GM03348 (cell line): ENCODE measurements around the gene SAMD4B.
A peak's percentile ranks its signal among the peaks of the same experiment; 100 is the strongest.

ENCODE experiments used
- DNase-seq: peaks from one replicate; pipeline ENCODE4 v3.0.0; 2012; ENCODE audit warnings: low spot score

SAMD4B gene

GRCh38 chr19:39410017-39410830, 68.0 kb downstream of the SAMD4B start:
- DNase-seq, result peak; percentile 73

GRCh38 chr19:39410831-39411080, 68.5 kb downstream of the SAMD4B start:
- no peak for DNase-seq

GRCh38 chr19:39411081-39411831, 69.0 kb downstream of the SAMD4B start:
- no peak for DNase-seq

GRCh38 chr19:39411832-39412099, 69.5 kb downstream of the SAMD4B start:
- DNase-seq, result peak; percentile 73

GRCh38 chr19:39412100-39412866, 70.1 kb downstream of the SAMD4B start, which contains the start of gene PLEKHG2:
Gene PLEKHG2, plus strand, starts transcription at chr19:39412669. Its CDS starts 1,418 bp downstream, at chr19:39414087.
- DNase-seq, result peak; percentile 95

- peak; percentile 22 for DNase-seq
Observed at GRCh38 chr19:39412867-39413271, 70.6 kb downstream of the SAMD4B start.

- peak; percentile 85 for DNase-seq
Observed at GRCh38 chr19:39413272-39413910, 71.2 kb downstream of the SAMD4B start.

GRCh38 chr19:39413911-39414608, 71.8 kb downstream of the SAMD4B start:
- peak; percentile 63 for DNase-seq

- DNase-seq, result no peak
Observed at GRCh38 chr19:39415111-39416046, 73.2 kb downstream of the SAMD4B start.

- no peak for DNase-seq
Observed at GRCh38 chr19:39416152-39417120, 74.2 kb downstream of the SAMD4B start.

- DNase-seq, result no peak
Observed at GRCh38 chr19:39417463-39418181, 75.4 kb downstream of the SAMD4B start.

GRCh38 chr19:39419003-39419402, 76.8 kb downstream of the SAMD4B start:
- no peak for DNase-seq

GRCh38 chr19:39420769-39421168, 78.5 kb downstream of the SAMD4B start:
- no peak for DNase-seq

GRCh38 chr19:39422020-39422419, 79.8 kb downstream of the SAMD4B start:
- no peak for DNase-seq

GRCh38 chr19:39423258-39424086, 81.3 kb downstream of the SAMD4B start:
- DNase-seq, result no peak

- DNase-seq, result no peak
Observed at GRCh38 chr19:39424934-39425333, 82.7 kb downstream of the SAMD4B start.

GRCh38 chr19:39425744-39426143, 83.5 kb downstream of the SAMD4B start:
- DNase-seq, result no peak

- DNase-seq, result no peak
Observed at GRCh38 chr19:39426170-39426569, 83.9 kb downstream of the SAMD4B start.
